ENCODE measurements around the gene THRB. TPM values are rescaled to one million over a fixed set of nuclear protein-coding genes. Genes with fewer than 3 reads are reported as not detected.
A peak's percentile ranks its signal among the peaks of the same experiment; 100 is the strongest.

THRB gene
- total RNA-seq, 1 donor from 2014 or later = 8.4 TPM

GRCh38 chr3:24151594-24151993 lies 343.1 kb downstream of the THRB start:
- DNase-seq (ENCODE audit: low spot score) = no peak

- DNase-seq (ENCODE audit: low spot score) = no peak
Observed at GRCh38 chr3:24149032-24149431, 345.6 kb downstream of the THRB start.

- peak; percentile 81 for DNase-seq (ENCODE audit: low spot score)
Observed at GRCh38 chr3:24145981-24146822, 348.4 kb downstream of the THRB start.

- DNase-seq (ENCODE audit: low spot score) = peak; percentile 13
Observed at GRCh38 chr3:24145481-24145880, 349.2 kb downstream of the THRB start.

- no peak for DNase-seq (ENCODE audit: low spot score)
Observed at GRCh38 chr3:24142127-24142526, 352.5 kb downstream of the THRB start.

- no peak for DNase-seq (ENCODE audit: low spot score)
Observed at GRCh38 chr3:24141548-24141947, 353.1 kb downstream of the THRB start.

GRCh38 chr3:24139463-24140412 lies 354.9 kb downstream of the THRB start:
- peak; percentile 18 for DNase-seq (ENCODE audit: low spot score)

GRCh38 chr3:24138876-24139256 lies 355.8 kb downstream of the THRB start:
- DNase-seq (ENCODE audit: low spot score) = peak; percentile 14

GRCh38 chr3:24137958-24138875 lies 356.4 kb downstream of the THRB start:
- no peak for DNase-seq (ENCODE audit: low spot score)

GRCh38 chr3:24137334-24137733 lies 357.3 kb downstream of the THRB start:
- DNase-seq (ENCODE audit: low spot score) = no peak

GRCh38 chr3:24136624-24137310 lies 357.9 kb downstream of the THRB start:
- DNase-seq (ENCODE audit: low spot score) = no peak

- DNase-seq (ENCODE audit: low spot score) = no peak
Observed at GRCh38 chr3:24135280-24135679, 359.4 kb downstream of the THRB start.

GRCh38 chr3:24133942-24134341 lies 360.7 kb downstream of the THRB start:
- DNase-seq (ENCODE audit: low spot score) = no peak

GRCh38 chr3:24133436-24133835 lies 361.2 kb downstream of the THRB start:
- no peak for DNase-seq (ENCODE audit: low spot score)

- no peak for DNase-seq (ENCODE audit: low spot score)
Observed at GRCh38 chr3:24129549-24129948, 365.1 kb downstream of the THRB start.

GRCh38 chr3:24128199-24129005 lies 366.2 kb downstream of the THRB start:
- no peak for DNase-seq (ENCODE audit: low spot score)

- peak; percentile 23 for DNase-seq (ENCODE audit: low spot score)
Observed at GRCh38 chr3:24123596-24123995, 371.1 kb downstream of the THRB start.

GRCh38 chr3:24120434-24120833 lies 374.2 kb downstream of the THRB start:
- DNase-seq (ENCODE audit: low spot score) = no peak

- no peak for DNase-seq (ENCODE audit: low spot score)
Observed at GRCh38 chr3:24119321-24119751, 375.3 kb downstream of the THRB start.

GRCh38 chr3:24117508-24117907 lies 377.1 kb downstream of the THRB start:
- DNase-seq (ENCODE audit: low spot score) = no peak

All from umbilical cord (tissue), 2 donors.